C4-2B (cell line): ENCODE results near the gene LYRM4.

Experiments
- H3K27ac ChIP-seq: fragments of 450-650 bp; 2 replicates; pipeline ENCODE4 v1.5.1; 2017
- ZFX ChIP-seq: fragments of 450-650 bp; IDR thresholded peaks from 2 replicates; pipeline ENCODE4 v1.6.1; 2017
- TF ChIP-seq, protein P1 (sequence below): fragments of 450-650 bp; conservative IDR thresholded peaks from 2 replicates; pipeline ENCODE4 v1.5.1; 2017; ENCODE audit warnings: mild to moderate bottlenecking

LYRM4 gene

DNA sequence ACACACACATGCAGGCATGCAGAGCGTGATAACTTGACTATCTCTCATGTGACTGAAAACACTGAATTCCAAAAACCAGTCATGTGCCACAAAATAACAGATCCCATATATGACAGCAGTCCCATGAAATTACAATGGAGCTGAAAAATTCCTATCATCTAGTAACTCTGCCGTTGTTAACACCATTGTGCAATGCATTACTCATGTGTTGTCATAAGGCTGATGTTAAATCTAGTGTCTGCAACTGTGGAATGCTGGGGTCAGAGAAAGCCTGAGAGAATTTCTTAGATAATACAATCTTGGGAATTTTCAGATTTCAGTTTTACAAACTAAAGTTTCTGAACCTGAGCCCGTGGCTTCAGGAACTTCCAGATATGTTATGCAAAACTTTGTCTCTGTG lies 70.2 kb downstream of the LYRM4 start:
- no peak overlapping the region for H3K27ac ChIP-seq
- TF ChIP-seq, protein P1, sequence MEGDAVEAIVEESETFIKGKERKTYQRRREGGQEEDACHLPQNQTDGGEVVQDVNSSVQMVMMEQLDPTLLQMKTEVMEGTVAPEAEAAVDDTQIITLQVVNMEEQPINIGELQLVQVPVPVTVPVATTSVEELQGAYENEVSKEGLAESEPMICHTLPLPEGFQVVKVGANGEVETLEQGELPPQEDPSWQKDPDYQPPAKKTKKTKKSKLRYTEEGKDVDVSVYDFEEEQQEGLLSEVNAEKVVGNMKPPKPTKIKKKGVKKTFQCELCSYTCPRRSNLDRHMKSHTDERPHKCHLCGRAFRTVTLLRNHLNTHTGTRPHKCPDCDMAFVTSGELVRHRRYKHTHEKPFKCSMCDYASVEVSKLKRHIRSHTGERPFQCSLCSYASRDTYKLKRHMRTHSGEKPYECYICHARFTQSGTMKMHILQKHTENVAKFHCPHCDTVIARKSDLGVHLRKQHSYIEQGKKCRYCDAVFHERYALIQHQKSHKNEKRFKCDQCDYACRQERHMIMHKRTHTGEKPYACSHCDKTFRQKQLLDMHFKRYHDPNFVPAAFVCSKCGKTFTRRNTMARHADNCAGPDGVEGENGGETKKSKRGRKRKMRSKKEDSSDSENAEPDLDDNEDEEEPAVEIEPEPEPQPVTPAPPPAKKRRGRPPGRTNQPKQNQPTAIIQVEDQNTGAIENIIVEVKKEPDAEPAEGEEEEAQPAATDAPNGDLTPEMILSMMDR = no peak
- no peak for TF ChIP-seq ZFX

DNA sequence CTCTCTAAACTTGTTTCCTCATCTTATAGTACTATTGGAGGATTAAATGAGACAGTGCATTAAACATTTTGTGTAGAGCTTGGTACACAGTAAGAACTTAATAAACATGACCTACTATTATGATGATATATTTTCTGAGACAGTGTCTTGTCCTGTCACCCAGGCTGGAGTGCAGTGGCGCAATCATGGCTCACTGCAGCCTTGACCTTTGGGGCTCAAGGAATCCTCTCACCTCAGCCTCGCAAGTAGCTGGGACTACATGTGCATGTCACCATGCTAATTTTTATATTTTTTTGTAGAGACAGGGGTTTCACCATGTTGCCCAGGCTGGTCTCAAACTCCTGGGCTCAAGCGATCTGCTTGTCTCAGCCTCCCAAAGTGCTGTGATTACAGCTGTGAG lies 72.1 kb downstream of the LYRM4 start:
- H3K27ac ChIP-seq = no peak overlapping the region
- TF ChIP-seq, protein P1 = no peak

DNA sequence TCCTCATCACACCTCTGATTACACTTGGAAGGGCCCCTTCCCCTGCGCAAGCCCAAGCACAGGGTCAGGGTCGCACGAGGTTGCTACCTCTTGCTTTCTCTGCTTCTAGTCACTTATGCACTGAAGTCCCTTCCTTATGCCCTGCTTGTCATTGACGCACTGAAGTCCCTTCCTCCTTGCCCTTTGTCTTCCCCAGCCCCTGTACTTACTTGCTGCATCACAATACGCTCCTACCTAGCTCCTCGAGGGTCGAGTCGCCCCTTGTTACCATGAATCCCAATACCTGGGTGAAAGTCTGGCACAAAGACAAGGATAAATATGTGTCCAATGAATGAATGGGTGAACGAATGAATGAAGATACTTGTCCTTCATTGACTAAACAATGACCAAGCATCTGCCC lies 75.9 kb downstream of the LYRM4 start:
- H3K27ac ChIP-seq = no peak overlapping the region
- TF ChIP-seq, protein P1 = no peak
- no peak for TF ChIP-seq ZFX

DNA sequence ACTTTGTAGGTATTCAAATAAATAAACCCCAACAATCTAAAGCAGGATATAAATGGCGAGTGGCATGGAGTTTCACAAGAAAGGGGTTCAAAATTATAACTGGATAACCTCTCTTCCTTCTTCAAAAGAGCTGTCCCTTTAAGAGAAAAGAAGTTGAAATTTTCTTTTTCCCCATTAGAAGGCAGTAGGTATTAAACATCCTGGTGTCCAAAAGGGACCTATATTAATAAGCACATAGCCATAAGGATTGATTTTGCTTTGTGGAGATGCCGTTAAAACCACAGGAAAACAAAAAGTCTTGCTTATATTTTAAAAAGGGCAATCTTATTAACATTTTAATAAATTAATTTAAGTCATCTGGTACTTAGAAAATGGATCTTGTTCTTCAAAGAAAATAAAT lies 76.5 kb downstream of the LYRM4 start:
- TF ChIP-seq, protein P1 = no peak
- TF ChIP-seq ZFX = no peak

DNA sequence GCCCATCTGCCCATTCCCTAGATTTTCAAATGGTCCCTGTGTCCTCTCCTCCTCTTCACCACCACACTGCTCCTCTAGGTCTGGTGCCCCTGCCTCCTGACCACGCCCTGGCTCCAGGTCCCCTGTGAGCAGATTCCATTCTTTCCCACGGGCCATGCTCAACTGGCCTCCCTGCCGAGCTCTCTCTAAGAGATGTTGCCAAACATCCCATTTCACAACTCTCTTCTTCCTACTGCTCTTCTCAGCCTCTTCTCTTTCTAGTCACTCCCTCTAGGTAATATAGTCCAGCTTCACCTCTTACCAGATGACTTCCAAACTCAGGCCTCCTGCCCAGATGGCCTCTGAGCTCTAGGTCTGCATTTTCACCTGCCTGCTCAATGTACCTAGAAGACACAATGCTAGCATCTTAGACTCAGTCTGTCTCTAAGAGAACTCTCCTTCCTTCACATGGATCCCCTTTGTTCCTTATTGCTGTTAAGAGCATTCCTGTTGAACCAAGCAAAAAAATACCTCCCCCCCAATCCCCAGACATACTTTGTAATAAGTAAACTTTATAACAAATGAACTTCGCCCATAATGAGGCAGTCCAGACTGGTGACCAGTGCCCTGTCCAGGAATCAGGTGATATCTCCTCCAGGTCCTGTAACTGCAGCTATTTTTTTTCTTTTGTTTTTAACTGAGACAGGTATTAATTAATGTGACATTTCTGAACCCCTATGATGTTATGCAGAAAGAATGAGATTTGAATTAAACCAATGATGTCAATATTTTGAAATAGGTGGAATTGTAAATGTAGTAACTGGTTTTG lies 79.0 kb downstream of the LYRM4 start:
- no peak overlapping the region for H3K27ac ChIP-seq
- TF ChIP-seq, protein P1 = no peak
- TF ChIP-seq ZFX = no peak

More for the DNA sequence above, 76.5 kb downstream of the LYRM4 start:
- H3K27ac ChIP-seq = no peak overlapping the region

DNA sequence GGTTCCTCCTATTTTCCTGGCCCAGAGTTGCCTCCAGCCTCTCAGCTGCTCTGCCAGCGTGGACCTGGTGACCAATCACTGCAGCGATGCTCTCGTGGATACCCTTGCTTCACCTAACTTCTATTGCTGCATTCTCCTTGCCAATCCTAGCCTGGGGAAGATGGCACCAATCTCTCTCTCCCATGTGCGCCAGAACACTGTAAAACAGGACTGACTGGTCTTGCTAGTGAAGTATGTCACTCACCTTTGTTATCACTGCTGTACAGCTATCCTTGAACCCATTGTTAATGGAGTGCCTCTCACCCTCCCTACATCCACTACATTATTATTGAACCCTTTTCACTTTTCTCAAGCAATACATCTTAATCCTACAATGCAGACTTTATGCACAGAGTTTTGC lies 80.1 kb downstream of the LYRM4 start:
- no peak for TF ChIP-seq ZFX
- TF ChIP-seq, protein P1 = no peak
- peak overlapping the region; percentile 21 for H3K27ac ChIP-seq

DNA sequence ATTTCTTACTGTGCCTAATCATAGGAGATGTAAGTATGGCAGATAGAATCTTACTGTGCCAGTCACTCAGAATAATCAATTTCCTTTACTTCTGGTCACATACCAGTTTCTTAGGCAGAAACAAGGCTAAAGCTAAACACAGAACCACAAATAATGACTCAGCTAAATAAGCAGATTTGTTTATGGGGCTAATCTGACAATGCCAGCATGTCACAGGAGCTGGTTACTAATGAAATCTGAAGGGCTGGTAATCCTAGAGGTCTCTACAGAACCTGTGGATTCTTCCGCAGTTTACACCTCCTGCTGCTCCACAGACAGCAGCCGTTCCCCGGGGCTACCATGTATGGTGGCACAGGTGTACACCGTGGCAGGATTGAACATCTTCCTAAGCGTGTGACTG lies 80.8 kb downstream of the LYRM4 start:
- peak overlapping the region; percentile 21; the same call in 1 of the 2 replicates for H3K27ac ChIP-seq
- no peak for TF ChIP-seq ZFX
- TF ChIP-seq, protein P1 = no peak
